PC-9 (cell line): ENCODE data around the gene CDK6. TPM values are rescaled to one million over a fixed set of nuclear protein-coding genes. Genes with fewer than 3 reads are reported as not detected.

Source experiments
- BruUV-seq: library from RNA; stranded (reverse); fragments of 400-500 nt; replicated peaks from 2 replicates; lab custom pipeline; 2021; lab: Mats Ljungman, UMichigan
- CTCF ChIA-PET: fragments of 300-600 bp; sonication (Branson Sonifier 250); formaldehyde crosslinking; loops from one replicate; lab custom pipeline; 2022; ENCODE audit warnings: antibody characterized with exemption; lab: Charles Lee
- POLR2A ChIA-PET: fragments of 300-600 bp; sonication (Branson Sonifier 250); formaldehyde crosslinking; loops from one replicate; lab custom pipeline; 2022; ENCODE audit warnings: antibody characterized with exemption; ENCODE audit not compliant: unreplicated experiment; lab: Charles Lee
- DNase-seq, 2 experiments: peaks; one replicate each; pipeline versions ENCODE4 v3.0.0 to v3.0.0-alpha.2; 2015 to 2022; ENCODE audit warnings: mixed read lengths in 1 of 2
- H2AFZ ChIP-seq: fragments of 200-600 bp; sonication (generic); 2 replicates; pipeline ENCODE4 v1.8.1; 2017; ENCODE audit warnings: antibody characterized with exemption
- H3F3A ChIP-seq: fragments of 200-600 bp; sonication (generic); 2 replicates; pipeline ENCODE4 v1.8.1; 2017; ENCODE audit warnings: antibody characterized with exemption, mild to moderate bottlenecking, low read depth; ENCODE audit not compliant: insufficient read depth
- H3K27ac ChIP-seq: fragments of 200-600 bp; sonication (generic); 2 replicates; pipeline ENCODE4 v1.6.1; 2016; ENCODE audit warnings: mixed run types
- H3K27me3 ChIP-seq: fragments of 200-600 bp; sonication (generic); 2 replicates; pipeline ENCODE4 v1.6.1; 2016; ENCODE audit warnings: low read depth, mixed run types; ENCODE audit not compliant: insufficient read depth
- H3K36me3 ChIP-seq: fragments of 200-600 bp; sonication (generic); 2 replicates; pipeline ENCODE4 v1.6.1; 2016; ENCODE audit warnings: low read depth, mixed run types
- H3K4me1 ChIP-seq: fragments of 200-600 bp; sonication (generic); replicated peaks from 2 replicates; pipeline ENCODE4 v1.6.1; 2016; ENCODE audit warnings: mixed run types; ENCODE audit not compliant: insufficient read depth
- H3K4me2 ChIP-seq: fragments of 200-600 bp; sonication (generic); 2 replicates; pipeline ENCODE4 v1.6.1; 2017; ENCODE audit warnings: mixed run types
- H3K4me3 ChIP-seq: fragments of 200-600 bp; sonication (generic); 2 replicates; pipeline ENCODE4 v1.6.1; 2016; ENCODE audit warnings: mixed run types
- H3K79me2 ChIP-seq: fragments of 200-600 bp; sonication (generic); 2 replicates; pipeline ENCODE4 v1.6.1; 2017; ENCODE audit warnings: low read depth, mixed run types
- H3K9me2 ChIP-seq: fragments of 200-600 bp; sonication (generic); 2 replicates; pipeline ENCODE4 v1.8.1; 2017; ENCODE audit warnings: mild to moderate bottlenecking; ENCODE audit not compliant: insufficient read depth
- H3K9me3 ChIP-seq: fragments of 200-600 bp; sonication (generic); 2 replicates; pipeline ENCODE4 v1.8.1; 2016; ENCODE audit warnings: low read depth; ENCODE audit not compliant: insufficient read depth
- H4K20me1 ChIP-seq: fragments of 200-600 bp; sonication (generic); 2 replicates; pipeline ENCODE4 v1.8.1; 2017; ENCODE audit not compliant: insufficient read depth
- CTCF ChIP-seq: fragments of 200-600 bp; sonication (generic); conservative IDR thresholded peaks from 2 replicates; pipeline ENCODE4 v1.6.1; 2017; ENCODE audit warnings: mixed run types, antibody characterized with exemption, mild to moderate bottlenecking, moderate library complexity
- EZH2 ChIP-seq: fragments of 200-600 bp; sonication (generic); IDR thresholded peaks from 2 replicates; pipeline ENCODE4 v1.8.0; 2017; ENCODE audit warnings: antibody characterized with exemption, low read depth
- intact Hi-C: fragments of 100-400 bp; cut with micrococcal nuclease; formaldehyde crosslinking; loops from one replicate; pipeline ENCODE4 v1.10.0; 2022; ENCODE audit not compliant: unreplicated experiment
- total RNA-seq: library from RNA; stranded (reverse); gene quantifications from 2 replicates; pipeline ENCODE4 v1.2.3, GENCODE V29; 2021

CDK6 gene
- total RNA-seq, 1 experiment from 2014 or later = 49.5 TPM

- no peak overlapping the region for H2AFZ ChIP-seq
- no peaks in the 10 kb centered on the region for H3K27me3 ChIP-seq
- H3K79me2 ChIP-seq = peaks cover 11% of the 10 kb centered on the region; the same call in 1 of the 2 replicates
- H4K20me1 ChIP-seq = no peaks in the 10 kb centered on the region
- H3K4me3 ChIP-seq = no peak overlapping the region
- CTCF ChIA-PET = no interaction called here
- H3K9me2 ChIP-seq = no peaks in the 10 kb centered on the region
- TF ChIP-seq CTCF (no peak), EZH2 (no peak)
- no peaks in the 10 kb centered on the region for H3K36me3 ChIP-seq
- POLR2A ChIA-PET = no interaction called here
- no peak for DNase-seq
- H3K4me1 ChIP-seq = peaks cover 15% of the 10 kb centered on the region
- H3K9me3 ChIP-seq = no peaks in the 10 kb centered on the region
- H3F3A ChIP-seq = peaks cover 6% of the 10 kb centered on the region
- H3K27ac ChIP-seq = no peak overlapping the region
- intact Hi-C loops = no loop called here
- no peak overlapping the region for H3K4me2 ChIP-seq
- BruUV-seq = no TSS peak
These were observed 196.4 kb downstream of the CDK6 start for GRCh38 chr7:92639966-92640365.

GRCh38 chr7:92639213-92639896 lies 197.0 kb downstream of the CDK6 start:
- no TSS peak for BruUV-seq
- peaks cover 11% of the 10 kb centered on the region; the same call in 1 of the 2 replicates for H3K79me2 ChIP-seq
- H3K9me2 ChIP-seq = no peaks in the 10 kb centered on the region
- ChIA-PET POLR2A (no interaction called here), CTCF (no interaction called here)
- H3K4me2 ChIP-seq = no peak overlapping the region
- H3K36me3 ChIP-seq = no peaks in the 10 kb centered on the region
- no peaks in the 10 kb centered on the region for H4K20me1 ChIP-seq
- H3K9me3 ChIP-seq = no peaks in the 10 kb centered on the region
- no peak for DNase-seq
- H3F3A ChIP-seq = peaks cover 11% of the 10 kb centered on the region
- H2AFZ ChIP-seq = no peak overlapping the region
- H3K4me3 ChIP-seq = no peak overlapping the region
- no peaks in the 10 kb centered on the region for H3K27me3 ChIP-seq
- TF ChIP-seq CTCF (no peak), EZH2 (no peak)
- H3K4me1 ChIP-seq = peaks cover 20% of the 10 kb centered on the region
- intact Hi-C loops = no loop called here
- no peak overlapping the region for H3K27ac ChIP-seq

- no peaks in the 10 kb centered on the region; the same call in 1 of the 2 replicates for H4K20me1 ChIP-seq
- no peak overlapping the region for H3K4me3 ChIP-seq
- H3K4me2 ChIP-seq = no peak overlapping the region
- H3K27me3 ChIP-seq = no peaks in the 10 kb centered on the region
- H3K9me2 ChIP-seq = no peaks in the 10 kb centered on the region
- peaks cover 41% of the 10 kb centered on the region for H3K4me1 ChIP-seq
- H3K79me2 ChIP-seq = peaks cover 18% of the 10 kb centered on the region
- ChIA-PET POLR2A (no interaction called here), CTCF (no interaction called here)
- no peaks in the 10 kb centered on the region for H3K36me3 ChIP-seq
- TF ChIP-seq CTCF (no peak), EZH2 (no peak)
- intact Hi-C loops = no loop called here
- H2AFZ ChIP-seq = no peak overlapping the region
- no peak overlapping the region for H3K27ac ChIP-seq
- H3K9me3 ChIP-seq = no peaks in the 10 kb centered on the region; the same call in 1 of the 2 replicates
- peaks cover 28% of the 10 kb centered on the region for H3F3A ChIP-seq
- BruUV-seq = no TSS peak
- no peak for DNase-seq
These were observed 200.3 kb downstream of the CDK6 start for GRCh38 chr7:92636018-92636560.
